GM23248 (cell line): ENCODE data around the gene VRK2. TPM values are rescaled to one million over a fixed set of nuclear protein-coding genes. Genes with fewer than 3 reads are reported as not detected.

Experiments
- DNase-seq: peaks from one replicate; pipeline ENCODE4 v3.0.0-alpha.2; 2015
- H2AFZ ChIP-seq: fragments of 200-600 bp; sonication (generic); 2 replicates; pipeline ENCODE4 v1.6.1; 2016; ENCODE audit warnings: antibody characterized with exemption
- H3F3A ChIP-seq: fragments of 200-600 bp; sonication (generic); 2 replicates; pipeline ENCODE4 v1.6.1; 2016; ENCODE audit warnings: mild to moderate bottlenecking, antibody characterized with exemption, mixed run types; ENCODE audit not compliant: insufficient read depth
- H3K27ac ChIP-seq: fragments of 200-600 bp; sonication (generic); 2 replicates; pipeline ENCODE4 v1.5.1; 2016; ENCODE audit warnings: mild to moderate bottlenecking
- H3K27me3 ChIP-seq: fragments of 200-600 bp; sonication (generic); replicated peaks from 2 replicates; pipeline ENCODE4 v1.6.1; 2016; ENCODE audit warnings: mild to moderate bottlenecking; ENCODE audit not compliant: insufficient read depth
- H3K36me3 ChIP-seq: fragments of 200-600 bp; sonication (generic); 2 replicates; pipeline ENCODE4 v1.6.1; 2016; ENCODE audit warnings: low read depth, mild to moderate bottlenecking
- H3K4me1 ChIP-seq: fragments of 200-600 bp; sonication (generic); 2 replicates; pipeline ENCODE4 v1.6.1; 2016; ENCODE audit warnings: mild to moderate bottlenecking; ENCODE audit not compliant: insufficient read depth
- H3K4me2 ChIP-seq: fragments of 200-600 bp; sonication (generic); one replicate; pipeline ENCODE4 v1.6.1; 2016; ENCODE audit warnings: mild to moderate bottlenecking; ENCODE audit not compliant: unreplicated experiment
- H3K4me3 ChIP-seq: fragments of 200-600 bp; sonication (generic); 2 replicates; pipeline ENCODE4 v1.5.1; 2016; ENCODE audit warnings: mild to moderate bottlenecking
- H3K79me2 ChIP-seq: fragments of 200-600 bp; sonication (generic); 2 replicates; pipeline ENCODE4 v1.6.1; 2016; ENCODE audit warnings: mild to moderate bottlenecking; ENCODE audit not compliant: insufficient read depth
- H3K9ac ChIP-seq: fragments of 200-600 bp; sonication (generic); 2 replicates; pipeline ENCODE4 v1.6.1; 2016; ENCODE audit warnings: mild to moderate bottlenecking
- H3K9me2 ChIP-seq: fragments of 200-600 bp; sonication (generic); 2 replicates; pipeline ENCODE4 v1.6.1; 2016; ENCODE audit warnings: mixed run types, mild to moderate bottlenecking, moderate library complexity; ENCODE audit not compliant: insufficient read depth
- H3K9me3 ChIP-seq: fragments of 200-600 bp; sonication (generic); one replicate; pipeline ENCODE4 v1.6.1; 2017; ENCODE audit warnings: low read depth
- H4K20me1 ChIP-seq: fragments of 200-600 bp; sonication (generic); 2 replicates; pipeline ENCODE4 v1.6.0; 2016; ENCODE audit not compliant: insufficient read depth
- EZH2 ChIP-seq: fragments of 200-600 bp; sonication (generic); IDR thresholded peaks from 2 replicates; pipeline ENCODE4 v1.6.1; 2018; ENCODE audit warnings: antibody characterized with exemption, mild to moderate bottlenecking; ENCODE audit not compliant: insufficient read depth, poor library complexity, severe bottlenecking
- EZH2phosphoT487 ChIP-seq: fragments of 200-600 bp; sonication (generic); IDR thresholded peaks from 2 replicates; pipeline ENCODE4 v1.6.1; 2018; ENCODE audit warnings: antibody characterized with exemption, moderate library complexity, mild to moderate bottlenecking, low read depth; ENCODE audit not compliant: insufficient read depth
- WGBS, 2 experiments: methylation state at CpG; one replicate each; pipeline ENCODE4 v1.1.6; 2015 to 2017; ENCODE audit warnings: low lambda C conversion rate in 2 of 2, low coverage in 1 of 2; ENCODE audit errors: missing lambda C conversion rate in 2 of 2; 5-methylcytosine and 5-hydroxymethylcytosine counted together
- in situ Hi-C: fragments of 300-500 bp; cut with MboI; formaldehyde crosslinking; loops from 2 replicates; pipeline ENCODE4 v1.15.0; 2020
- polyA plus RNA-seq: library from polyadenylated mRNA; unstranded; fragments of >200 nt; fragmentation: Nextera tagmentation; extraction: Ambion mirVana; gene quantifications from 2 replicates; pipeline ENCODE4 v1.2.1, GENCODE V29; 2016
- total RNA-seq: library from RNA; depleted of rRNA; stranded (reverse); fragments of >200 nt; shearing (Covaris generic); gene quantifications from 2 replicates; pipeline ENCODE4 v1.2.3, GENCODE V29; 2014; rRNA removed

The VRK2 gene
- total and polyA plus RNA-seq, 2 experiments from 2014 or later: 22.4 to 24.2 TPM

DNA sequence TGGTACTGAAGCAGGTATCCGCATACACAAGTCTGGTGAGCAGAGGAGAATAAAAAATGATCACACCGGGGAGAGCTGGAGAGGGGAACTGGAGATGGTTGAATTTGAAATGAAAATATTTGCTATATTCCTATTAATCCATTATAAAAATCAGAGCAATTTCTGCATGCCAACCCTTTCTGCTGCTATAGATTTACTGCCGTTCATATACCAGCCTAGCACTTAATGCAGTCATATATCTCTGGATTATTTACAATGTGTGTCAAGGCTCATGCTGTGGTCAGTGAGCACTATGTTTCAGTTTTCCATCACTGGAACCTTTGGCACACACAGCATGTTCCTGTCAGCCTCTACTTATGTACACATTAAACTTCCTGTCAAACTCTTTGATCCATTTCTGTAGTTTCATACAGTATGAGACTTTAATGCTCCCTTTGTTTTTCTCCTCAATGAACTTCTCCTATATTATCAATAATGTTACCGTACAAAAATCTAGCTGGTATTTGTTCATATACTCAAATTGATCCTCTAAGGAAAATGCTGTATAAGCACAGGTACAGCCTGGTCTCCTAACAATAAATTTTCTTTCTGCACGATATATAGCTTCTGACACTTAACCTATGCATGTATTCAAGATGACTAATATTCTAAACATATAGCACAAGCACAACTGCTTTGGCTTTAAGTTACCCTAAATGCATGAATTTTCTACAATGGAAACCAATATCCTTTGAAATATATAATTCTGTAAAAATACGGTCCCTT is 157.8 kb downstream of the VRK2 start:
- Histone ChIP-seq H3K9me3 (no peaks in the 10 kb centered on the region), H3K9ac (no peak overlapping the region), H3K27ac (no peak overlapping the region), H3K4me3 (no peak overlapping the region), H3K9me2 (no peaks in the 10 kb centered on the region), H3K4me1 (no peaks in the 10 kb centered on the region), H2AFZ (no peak overlapping the region), H3F3A (no peaks in the 10 kb centered on the region), H3K4me2 (no peak overlapping the region), H4K20me1 (no peaks in the 10 kb centered on the region), H3K27me3 (no peaks in the 10 kb centered on the region), H3K79me2 (no peaks in the 10 kb centered on the region), H3K36me3 (no peaks in the 10 kb centered on the region)
- in situ Hi-C loops: no loop called here
- TF ChIP-seq EZH2: no peak
- no peak for TF ChIP-seq EZH2phosphoT487
- 96 to 98% methylated on average over 6 of the region's 6 CpGs for WGBS, 2 experiments
- no peak for DNase-seq

DNA sequence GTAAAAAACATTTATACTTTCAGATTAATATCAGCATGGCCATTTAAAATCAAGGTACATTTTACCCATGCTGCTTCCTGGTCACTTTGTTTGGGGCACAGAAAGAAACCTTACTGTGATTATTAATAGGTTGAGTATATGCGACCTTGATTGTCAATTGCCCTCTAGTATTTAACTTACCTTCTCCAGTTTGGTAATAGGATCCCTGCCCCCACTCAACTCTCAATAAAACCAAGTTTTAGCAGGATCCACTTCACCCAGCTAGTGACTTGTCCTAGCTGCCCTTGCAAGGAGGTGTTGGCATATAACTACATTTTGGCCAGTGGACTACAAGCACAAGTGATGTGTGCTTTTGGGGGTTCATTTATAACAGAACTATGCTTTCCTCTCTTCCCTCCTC is 160.2 kb downstream of the VRK2 start:
- 100% methylated on average over 1 of the region's 1 CpG for WGBS, 2 experiments
- H3K79me2 ChIP-seq: no peaks in the 10 kb centered on the region

DNA sequence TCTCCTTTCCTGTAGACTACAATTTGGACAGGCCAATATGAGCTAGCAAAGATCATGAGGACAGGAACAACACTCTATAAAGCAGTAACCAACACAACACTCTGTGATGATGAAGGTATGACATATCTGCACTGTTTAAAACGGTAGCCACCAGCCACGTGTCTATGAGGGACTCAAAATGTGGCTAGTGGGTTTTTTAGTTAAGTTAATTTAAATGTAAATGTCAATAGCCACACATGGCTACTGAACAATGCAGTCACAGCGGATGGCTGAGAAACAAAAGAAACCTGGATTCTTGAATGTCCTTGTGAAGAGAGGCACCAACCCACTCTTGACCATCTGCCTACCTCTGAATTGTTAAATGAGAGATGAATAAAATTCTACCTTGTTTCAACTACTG is 160.6 kb downstream of the VRK2 start:
- Histone ChIP-seq H3K4me2 (no peak overlapping the region), H3F3A (no peaks in the 10 kb centered on the region), H3K36me3 (no peaks in the 10 kb centered on the region), H3K9ac (no peak overlapping the region), H3K9me3 (no peaks in the 10 kb centered on the region), H3K9me2 (no peaks in the 10 kb centered on the region), H3K27ac (no peak overlapping the region), H4K20me1 (no peaks in the 10 kb centered on the region), H3K4me1 (no peaks in the 10 kb centered on the region), H3K79me2 (no peaks in the 10 kb centered on the region), H2AFZ (no peak overlapping the region), H3K27me3 (no peaks in the 10 kb centered on the region), H3K4me3 (no peak overlapping the region)
- 81 to 88% methylated on average over 3 of the region's 3 CpGs for WGBS, 2 experiments
- in situ Hi-C loops: no loop called here
- TF ChIP-seq EZH2: no peak
- no peak for TF ChIP-seq EZH2phosphoT487
- no peak for DNase-seq

More for the DNA sequence above, 160.2 kb downstream of the VRK2 start:
- Histone ChIP-seq H3K9ac (no peak overlapping the region), H2AFZ (no peak overlapping the region), H3K27me3 (no peaks in the 10 kb centered on the region), H3K36me3 (no peaks in the 10 kb centered on the region), H3K9me3 (no peaks in the 10 kb centered on the region), H4K20me1 (no peaks in the 10 kb centered on the region), H3K27ac (no peak overlapping the region), H3K4me1 (no peaks in the 10 kb centered on the region), H3K4me3 (no peak overlapping the region), H3F3A (no peaks in the 10 kb centered on the region), H3K9me2 (no peaks in the 10 kb centered on the region), H3K4me2 (no peak overlapping the region)
- in situ Hi-C loops: no loop called here
- DNase-seq: no peak
- TF ChIP-seq EZH2phosphoT487 (no peak), EZH2 (no peak)

Other genes starting within 250 kb of the VRK2 start
- 10.4 and 15.0 TPM in 2 replicates for gene FANCL, start 194.5 kb downstream of the VRK2 start, total RNA-seq
- gene FANCL, start 194.5 kb downstream of the VRK2 start, polyA plus RNA-seq: 12.6 and 14.5 TPM in 2 replicates